HepG2 (cell line): Measurements from ENCODE around the gene CDSN. TPM values are rescaled to one million over a fixed set of nuclear protein-coding genes. Genes with fewer than 3 reads are reported as not detected.

Experiments used
- ATAC-seq: fragments of 200-7000 bp; cut with Tn5 transposase; 3 replicates; pipeline ENCODE4 v1.9.1; 2020; ENCODE audit warnings: mild to moderate bottlenecking, moderate library complexity
- BruUV-seq: library from RNA; stranded (reverse); fragments of 400-500 nt; replicated peaks from 2 replicates; lab custom pipeline; 2021; lab: Mats Ljungman, UMichigan
- CTCF ChIA-PET: fragments of 300-600 bp; formaldehyde crosslinking; extraction: SDS; loops from one replicate; lab custom pipeline; 2021; ENCODE audit warnings: low total read pairs, inconsistent platforms, low intra/inter-chr PET ratio; lab: Yijun Ruan, JAX
- POLR2A ChIA-PET: fragments of 350-600 bp; sonication (Branson Sonifier 250); formaldehyde crosslinking; loops from one replicate; lab custom pipeline; 2020; ENCODE audit warnings: antibody characterized with exemption, inconsistent platforms; lab: Yijun Ruan, JAX
- DNase-seq: peaks from one replicate; pipeline ENCODE4 v3.0.0-alpha.2; 2015; ENCODE audit warnings: low spot score
- FAIRE-seq: peaks from 3 replicates; lab custom pipeline; 2011; peaks lifted over from hg19 to GRCh38; lab: Jason Lieb, UNC
- H2AFZ ChIP-seq: one replicate; pipeline ENCODE4 v1.6.1; 2011; ENCODE audit warnings: low read length, inconsistent platforms
- H3K27ac ChIP-seq: fragments of 300-600 bp; 3 replicates; pipeline ENCODE4 v1.8.0; 2011; ENCODE audit warnings: mixed run types, mild to moderate bottlenecking, mixed read lengths, low read length, inconsistent platforms; ENCODE audit not compliant: insufficient read depth; ENCODE audit errors: extremely low read length
- H3K27me3 ChIP-seq, 2 experiments: fragments of 200-600 bp in 1 of 2; 2 replicates in 1 of 2; 3 replicates in 1 of 2; pipeline versions ENCODE4 v1.6.0 to v1.8.0; 2011; ENCODE audit warnings: low read length in 2 of 2, mild to moderate bottlenecking in 2 of 2, moderate library complexity in 2 of 2, inconsistent platforms in 1 of 2; ENCODE audit not compliant: insufficient read depth in 2 of 2, control insufficient read depth in 1 of 2
- H3K36me3 ChIP-seq, 2 experiments: fragments of 200-600 bp in 1 of 2; replicated peaks in 1 of 2; 2 replicates in 1 of 2; 3 replicates in 1 of 2; pipeline versions ENCODE4 v1.5.1 to v1.8.0; 2011; ENCODE audit warnings: low read length in 2 of 2, inconsistent platforms in 1 of 2; ENCODE audit not compliant: insufficient read depth in 2 of 2, control insufficient read depth in 1 of 2
- H3K4me1 ChIP-seq: 2 replicates; pipeline ENCODE4 v1.5.1; 2012; ENCODE audit warnings: low read length, inconsistent platforms; ENCODE audit not compliant: insufficient read depth
- H3K4me2 ChIP-seq: 2 replicates; pipeline ENCODE4 v1.6.0; 2011; ENCODE audit warnings: low read depth, low read length, inconsistent platforms
- H3K4me3 ChIP-seq, 3 experiments: fragments of 200-600 bp in 1 of 3; sonication (generic), shearing (Covaris generic) in 1 of 3; replicated peaks in 1 of 3; 2 replicates each; pipeline ENCODE4 v1.5.1; 2011 to 2016; ENCODE audit warnings: low read length in 3 of 3, inconsistent platforms in 2 of 3, low read depth in 2 of 3, mild to moderate bottlenecking in 2 of 3, control low read depth in 1 of 3, mixed read lengths in 1 of 3; ENCODE audit not compliant: insufficient read depth in 1 of 3
- H3K79me2 ChIP-seq: one replicate; pipeline ENCODE4 v1.6.1; 2011; ENCODE audit warnings: low read length, inconsistent platforms; ENCODE audit not compliant: insufficient read depth
- H3K9ac ChIP-seq: 2 replicates; pipeline ENCODE4 v1.6.0; 2011; ENCODE audit warnings: mild to moderate bottlenecking, low read depth, low read length, inconsistent platforms; ENCODE audit not compliant: insufficient read depth
- H3K9me3 ChIP-seq: 2 replicates; pipeline ENCODE4 v1.5.1; 2012; ENCODE audit warnings: mild to moderate bottlenecking, low read length
- H4K20me1 ChIP-seq: 2 replicates; pipeline ENCODE4 v1.6.0; 2011; ENCODE audit warnings: inconsistent platforms, mild to moderate bottlenecking, low read length, moderate library complexity; ENCODE audit not compliant: insufficient read depth
- AGO2 ChIP-seq: fragments of 200-400 bp; formaldehyde crosslinking; optimal IDR thresholded peaks from 2 replicates; pipeline ENCODE3; 2017; ENCODE audit warnings: mild to moderate bottlenecking, low read depth, low read length, moderate library complexity
- HOXA3 ChIP-seq: sonication (generic); formaldehyde crosslinking; IDR thresholded peaks from 2 replicates; pipeline ENCODE4 v1.5.0; 2020; ENCODE audit warnings: missing genetic modification reagents
- KMT2A ChIP-seq: sonication (generic); formaldehyde crosslinking; IDR thresholded peaks from 2 replicates; pipeline ENCODE4 v1.4.0; 2020; ENCODE audit warnings: missing genetic modification reagents
- POLR2G ChIP-seq: fragments of 200-400 bp; formaldehyde crosslinking; IDR thresholded peaks from 2 replicates; pipeline ENCODE4 v1.6.1; 2018; ENCODE audit warnings: mild to moderate bottlenecking, low read depth, low read length, moderate library complexity
- WIZ ChIP-seq: sonication (generic); formaldehyde crosslinking; IDR thresholded peaks from 2 replicates; pipeline ENCODE4 v1.5.1; 2020; ENCODE audit warnings: mild to moderate bottlenecking, missing genetic modification reagents
- ZNF768 ChIP-seq: sonication (generic); formaldehyde crosslinking; IDR thresholded peaks from 2 replicates; pipeline ENCODE4 v1.4.0; 2020; ENCODE audit warnings: missing genetic modification reagents
- WGBS: methylation state at CpG from one replicate; pipeline ENCODE4 v1.1.6; 2017; ENCODE audit warnings: low lambda C conversion rate; 5-methylcytosine and 5-hydroxymethylcytosine counted together
- in situ Hi-C: cut with HindIII; loops from 2 replicates; pipeline ENCODE4 v1.10.0; 2017; ENCODE audit warnings: low pct_unique_long_range_greater_than_20kb; ENCODE audit not compliant: extremely low pct_ligation_motif_present
- intact Hi-C: fragments of 100-400 bp; cut with micrococcal nuclease; formaldehyde crosslinking; loops from one replicate; pipeline ENCODE4 v1.10.0; 2022; ENCODE audit not compliant: unreplicated experiment
- polyA plus RNA-seq, 8 experiments: library from polyadenylated mRNA; depleted of rRNA in 3 of 8; stranded (reverse) in 7 of 8; unstranded in 1 of 8; fragments of >200 nt; fragmentation: Illumina TruSeq in 4 of 8; extraction: Trizol in 4 of 8; gene quantifications; 2 replicates each; pipeline versions ENCODE4 v1.2.1 to v1.2.3, GENCODE V29; 2011 to 2016; ENCODE audit warnings: low read depth in 4 of 8, missing spikeins in 1 of 8, mixed read lengths in 1 of 8; ENCODE audit not compliant: insufficient read depth in 1 of 8
- total RNA-seq, 5 experiments: library from RNA; depleted of rRNA; stranded (reverse); fragments of >200 nt; fragmentation: Illumina TruSeq; extraction: Trizol; gene quantifications; 2 replicates each; pipeline ENCODE4 v1.2.3, GENCODE V29; 2016; ENCODE audit warnings: low read depth in 1 of 5
- TF ChIP-seq, protein P1 (sequence below): sonication (generic); formaldehyde crosslinking; IDR thresholded peaks from 2 replicates; pipeline ENCODE4 v1.4.0; 2020; ENCODE audit warnings: mild to moderate bottlenecking, missing genetic modification reagents, borderline replicate concordance
- TF ChIP-seq, protein P2 (sequence below): sonication (generic); formaldehyde crosslinking; IDR thresholded peaks from 2 replicates; pipeline ENCODE4 v1.5.0; 2020; ENCODE audit warnings: mild to moderate bottlenecking, missing genetic modification reagents

CDSN gene
- total and polyA plus RNA-seq, 2 of the 13 experiments (the other 11 are each of a cell fraction or from before 2014, with no cell fraction given): not detected

DNA sequence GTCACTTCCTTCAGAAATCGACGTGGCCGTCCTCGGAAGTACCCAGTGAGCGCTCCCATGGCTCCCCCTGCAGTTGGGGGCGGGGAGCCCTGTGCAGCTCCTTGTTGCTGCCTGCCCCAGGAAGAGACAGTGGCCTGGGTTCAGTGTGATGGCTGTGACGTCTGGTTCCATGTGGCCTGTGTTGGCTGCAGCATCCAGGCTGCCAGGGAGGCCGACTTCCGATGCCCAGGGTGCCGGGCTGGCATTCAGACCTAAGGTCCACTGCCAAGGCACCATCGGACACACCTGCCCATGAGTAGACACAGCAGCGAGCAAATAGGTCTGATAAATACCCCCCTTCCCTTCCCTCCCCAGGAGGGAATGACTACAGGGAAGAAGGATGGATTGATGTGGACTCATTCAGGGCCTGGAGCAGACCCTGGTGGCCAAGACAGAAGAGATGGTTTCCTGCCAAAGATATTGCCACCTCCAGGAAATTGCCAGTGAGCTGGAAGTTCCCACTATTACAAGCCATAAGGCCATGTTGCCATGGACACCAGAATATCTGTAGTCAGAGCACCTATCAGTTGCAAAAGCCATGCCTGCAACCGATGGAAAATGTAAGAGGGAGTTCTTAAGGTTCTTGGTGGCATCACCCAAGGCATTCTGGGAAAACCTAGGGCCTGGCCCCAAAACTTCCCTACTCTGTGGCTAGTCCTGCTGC lies 42.4 kb upstream of the CDSN start:
- no TSS peak for BruUV-seq

More for the DNA sequence above, 42.4 kb upstream of the CDSN start:
- in situ Hi-C loops (no loop called here), intact Hi-C loops (no loop called here)
- Histone ChIP-seq H3K27ac (no peak overlapping the region), H4K20me1 (no peaks in the 10 kb centered on the region), H3K4me2 (no peak overlapping the region), H2AFZ (no peak overlapping the region), H3K9ac (no peak overlapping the region), H3K79me2 (no peaks in the 10 kb centered on the region), H3K27me3 (no peaks in the 10 kb centered on the region), H3K4me3 (no peak overlapping the region), H3K36me3 (peaks cover 6 to 8% of the 10 kb centered on the region in 2 experiments; a peak in 2 of 5 replicates), H3K4me1 (peaks cover 18% of the 10 kb centered on the region), H3K9me3 (no peaks in the 10 kb centered on the region)
- ATAC-seq (no peak), DNase-seq (no peak), FAIRE-seq (no peak)
- 94% methylated on average over 13 of the region's 13 CpGs for WGBS
- POLR2A ChIA-PET: no interaction called here
- no peak for TF ChIP-seq KMT2A (CRISPR knock-in tag)
- TF ChIP-seq, protein P1, sequence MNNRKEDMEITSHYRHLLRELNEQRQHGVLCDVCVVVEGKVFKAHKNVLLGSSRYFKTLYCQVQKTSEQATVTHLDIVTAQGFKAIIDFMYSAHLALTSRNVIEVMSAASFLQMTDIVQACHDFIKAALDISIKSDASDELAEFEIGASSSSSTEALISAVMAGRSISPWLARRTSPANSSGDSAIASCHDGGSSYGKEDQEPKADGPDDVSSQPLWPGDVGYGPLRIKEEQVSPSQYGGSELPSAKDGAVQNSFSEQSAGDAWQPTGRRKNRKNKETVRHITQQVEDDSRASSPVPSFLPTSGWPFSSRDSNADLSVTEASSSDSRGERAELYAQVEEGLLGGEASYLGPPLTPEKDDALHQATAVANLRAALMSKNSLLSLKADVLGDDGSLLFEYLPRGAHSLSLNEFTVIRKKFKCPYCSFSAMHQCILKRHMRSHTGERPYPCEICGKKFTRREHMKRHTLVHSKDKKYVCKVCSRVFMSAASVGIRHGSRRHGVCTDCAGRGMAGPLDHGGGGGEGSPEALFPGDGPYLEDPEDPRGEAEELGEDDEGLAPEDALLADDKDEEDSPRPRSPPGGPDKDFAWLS (CRISPR knock-in tag): no peak
- TF ChIP-seq HOXA3 (CRISPR knock-in tag): no peak
- peak; percentile 20 for TF ChIP-seq AGO2
- TF ChIP-seq POLR2G: 0 out of 2 replicates have a peak, but pooled peaks have one; percentile 18
- TF ChIP-seq, protein P2, sequence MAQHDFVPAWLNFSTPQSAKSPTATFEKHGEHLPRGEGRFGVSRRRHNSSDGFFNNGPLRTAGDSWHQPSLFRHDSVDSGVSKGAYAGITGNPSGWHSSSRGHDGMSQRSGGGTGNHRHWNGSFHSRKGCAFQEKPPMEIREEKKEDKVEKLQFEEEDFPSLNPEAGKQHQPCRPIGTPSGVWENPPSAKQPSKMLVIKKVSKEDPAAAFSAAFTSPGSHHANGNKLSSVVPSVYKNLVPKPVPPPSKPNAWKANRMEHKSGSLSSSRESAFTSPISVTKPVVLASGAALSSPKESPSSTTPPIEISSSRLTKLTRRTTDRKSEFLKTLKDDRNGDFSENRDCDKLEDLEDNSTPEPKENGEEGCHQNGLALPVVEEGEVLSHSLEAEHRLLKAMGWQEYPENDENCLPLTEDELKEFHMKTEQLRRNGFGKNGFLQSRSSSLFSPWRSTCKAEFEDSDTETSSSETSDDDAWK (CRISPR knock-in tag): no peak
- TF ChIP-seq ZNF768 (CRISPR knock-in tag): peak; percentile 23; the same call in 1 of the 2 replicates
- TF ChIP-seq WIZ (CRISPR knock-in tag): no peak
- CTCF ChIA-PET: interaction anchor here (0.5 kb wide), 1 partner anchor 234 kb away, joined by 3 read pairs; no protein-coding TSS in a partner anchor
